ENCODE data around the gene STT3A.
A peak's percentile ranks its signal among the peaks of the same experiment; 100 is the strongest.

The STT3A gene

DNA sequence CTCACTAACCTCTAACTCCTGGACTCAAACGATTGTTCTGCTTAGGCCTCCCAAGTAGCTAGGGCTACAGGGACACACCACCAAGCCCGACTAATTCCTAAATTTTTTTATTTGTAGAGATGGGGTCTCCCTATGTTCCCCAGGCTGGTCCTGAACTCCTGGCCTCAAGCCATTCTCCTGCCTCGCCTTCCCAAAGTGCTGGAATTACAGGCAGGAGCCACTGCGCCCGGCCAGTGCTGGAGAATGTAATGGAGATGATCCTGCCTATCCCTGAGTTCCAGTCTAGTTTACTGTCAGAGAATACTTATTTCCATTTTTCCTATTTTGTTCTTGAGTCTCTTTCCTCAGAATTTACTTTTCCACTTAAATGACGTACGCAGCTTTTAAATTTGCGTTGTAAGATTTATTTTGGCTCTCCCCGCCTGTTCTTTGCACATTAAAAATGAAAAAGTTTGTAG lies 32.1 kb downstream of the STT3A start, which contains the start of gene CHEK1:
Gene CHEK1, plus strand, starts transcription at position 408 of the 458 bp plus-strand sequence. CDS start 1,606 bp downstream, outside the sequence.
- peak within 1 kb of the TSS; percentile 96 for H3K4me3 ChIP-seq
- no peak for DNase-seq (ENCODE audit: low read depth, low spot score)
- peak within 1 kb of the TSS; percentile 92 for H3K27ac ChIP-seq
- H3K9ac ChIP-seq (ENCODE audit: insufficient read length), result peak within 1 kb of the TSS; percentile 88
- peaks cover 45% of the 10 kb centered on the region for H3K36me3 ChIP-seq (ENCODE audit: insufficient read depth, low read length)
- TF ChIP-seq EZH2 (IDR thresholded peaks at IDR 0.05) (no peak), FOXP2 (optimal IDR thresholded peaks at IDR 0.05; ENCODE audit: control extremely low read depth, extremely low read length, insufficient read depth) (no peak), POLR2AphosphoS5 (IDR thresholded peaks at IDR 0.05; ENCODE audit: borderline replicate concordance, low read depth, low read length) (no peak)
- H3K9me3 ChIP-seq (ENCODE audit: low read depth, low read length), result no peaks in the 10 kb centered on the region

- peak overlapping the region; percentile 88 for H3K9ac ChIP-seq (ENCODE audit: insufficient read length)
- H3K4me3 ChIP-seq, result peak overlapping the region; percentile 96
- H3K27ac ChIP-seq, result peak overlapping the region; percentile 92
- no peaks in the 10 kb centered on the region for H3K9me3 ChIP-seq (ENCODE audit: low read depth, low read length)
- TF ChIP-seq FOXP2 (optimal IDR thresholded peaks at IDR 0.05; ENCODE audit: control extremely low read depth, extremely low read length, insufficient read depth) (no peak), POLR2AphosphoS5 (IDR thresholded peaks at IDR 0.05; ENCODE audit: borderline replicate concordance, low read depth, low read length) (no peak), EZH2 (IDR thresholded peaks at IDR 0.05) (no peak)
- H3K36me3 ChIP-seq (ENCODE audit: insufficient read depth, low read length), result peaks cover 45% of the 10 kb centered on the region
- no peak for DNase-seq (ENCODE audit: low read depth, low spot score)
These were observed 32.6 kb downstream of the STT3A start for GRCh38 chr11:125625225-125625629.

- peak; percentile 67 for DNase-seq (ENCODE audit: low read depth, low spot score)
- Histone ChIP-seq H3K27ac (peak overlapping the region; percentile 92), H3K9me3 (ENCODE audit: low read depth, low read length) (no peaks in the 10 kb centered on the region), H3K9ac (ENCODE audit: insufficient read length) (peak overlapping the region; percentile 88), H3K4me3 (peak overlapping the region; percentile 96), H3K36me3 (ENCODE audit: insufficient read depth, low read length) (peaks cover 42% of the 10 kb centered on the region)
- TF ChIP-seq POLR2AphosphoS5 (IDR thresholded peaks at IDR 0.05; ENCODE audit: borderline replicate concordance, low read depth, low read length) (peak; percentile 86), FOXP2 (optimal IDR thresholded peaks at IDR 0.05; ENCODE audit: control extremely low read depth, extremely low read length, insufficient read depth) (no peak), EZH2 (IDR thresholded peaks at IDR 0.05) (no peak)
These were observed 33.1 kb downstream of the STT3A start for GRCh38 chr11:125625630-125626287.

- Histone ChIP-seq H3K4me3 (peak overlapping the region; percentile 96), H3K9ac (ENCODE audit: insufficient read length) (peak overlapping the region; percentile 88), H3K27ac (peak overlapping the region; percentile 92), H3K36me3 (ENCODE audit: insufficient read depth, low read length) (peaks cover 40% of the 10 kb centered on the region), H3K9me3 (ENCODE audit: low read depth, low read length) (no peaks in the 10 kb centered on the region)
- DNase-seq (ENCODE audit: low read depth, low spot score), result peak; percentile 51
- no peak for TF ChIP-seq FOXP2 (optimal IDR thresholded peaks at IDR 0.05; ENCODE audit: control extremely low read depth, extremely low read length, insufficient read depth)
- TF ChIP-seq EZH2 (IDR thresholded peaks at IDR 0.05), result no peak
- no peak for TF ChIP-seq POLR2AphosphoS5 (IDR thresholded peaks at IDR 0.05; ENCODE audit: borderline replicate concordance, low read depth, low read length)
These were observed 33.8 kb downstream of the STT3A start for GRCh38 chr11:125626288-125626950.

DNA sequence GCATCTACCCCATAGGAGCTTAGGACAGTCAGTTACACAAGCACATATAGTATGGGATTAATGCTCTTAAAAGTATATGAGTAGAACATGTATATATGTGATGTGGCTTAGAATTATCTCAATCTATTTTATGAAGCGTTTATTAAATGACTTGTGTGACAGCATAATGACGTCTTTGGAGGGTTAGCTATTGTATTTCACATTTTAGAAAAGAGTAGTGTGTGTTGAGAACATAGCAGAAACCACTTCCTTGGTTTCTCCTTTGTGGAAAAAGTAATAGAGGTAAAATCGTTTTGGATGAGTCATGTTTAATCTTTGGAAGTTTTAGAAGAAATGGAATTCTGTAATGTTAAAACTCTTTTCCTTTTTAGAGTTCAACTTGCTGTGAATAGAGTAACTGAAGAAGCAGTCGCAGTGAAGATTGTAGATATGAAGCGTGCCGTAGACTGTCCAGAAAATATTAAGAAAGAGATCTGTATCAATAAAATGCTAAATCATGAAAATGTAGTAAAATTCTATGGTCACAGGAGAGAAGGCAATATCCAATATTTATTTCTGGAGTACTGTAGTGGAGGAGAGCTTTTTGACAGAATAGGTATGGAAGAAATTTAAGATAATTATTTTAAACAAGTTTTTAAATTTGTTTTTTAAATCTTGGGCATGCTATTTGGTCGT lies 34.7 kb downstream of the STT3A start:
- H3K9ac ChIP-seq (ENCODE audit: insufficient read length), result peak overlapping the region; percentile 88
- H3K27ac ChIP-seq, result no peak overlapping the region
- H3K9me3 ChIP-seq (ENCODE audit: low read depth, low read length), result no peaks in the 10 kb centered on the region
- no peak for DNase-seq (ENCODE audit: low read depth, low spot score)
- H3K36me3 ChIP-seq (ENCODE audit: insufficient read depth, low read length), result peaks cover 43% of the 10 kb centered on the region
- peak overlapping the region; percentile 96 for H3K4me3 ChIP-seq
- TF ChIP-seq FOXP2 (optimal IDR thresholded peaks at IDR 0.05; ENCODE audit: control extremely low read depth, extremely low read length, insufficient read depth), result no peak
- TF ChIP-seq POLR2AphosphoS5 (IDR thresholded peaks at IDR 0.05; ENCODE audit: borderline replicate concordance, low read depth, low read length), result no peak
- no peak for TF ChIP-seq EZH2 (IDR thresholded peaks at IDR 0.05)

- no peak overlapping the region for H3K9ac ChIP-seq (ENCODE audit: insufficient read length)
- no peak overlapping the region for H3K4me3 ChIP-seq
- DNase-seq (ENCODE audit: low read depth, low spot score), result no peak
- TF ChIP-seq FOXP2 (optimal IDR thresholded peaks at IDR 0.05; ENCODE audit: control extremely low read depth, extremely low read length, insufficient read depth) (no peak), EZH2 (IDR thresholded peaks at IDR 0.05) (no peak), POLR2AphosphoS5 (IDR thresholded peaks at IDR 0.05; ENCODE audit: borderline replicate concordance, low read depth, low read length) (no peak)
- peaks cover 90% of the 10 kb centered on the region for H3K36me3 ChIP-seq (ENCODE audit: insufficient read depth, low read length)
- H3K9me3 ChIP-seq (ENCODE audit: low read depth, low read length), result no peaks in the 10 kb centered on the region
- H3K27ac ChIP-seq, result no peak overlapping the region
These were observed 45.2 kb downstream of the STT3A start for GRCh38 chr11:125637840-125638239.

- TF ChIP-seq POLR2AphosphoS5 (IDR thresholded peaks at IDR 0.05; ENCODE audit: borderline replicate concordance, low read depth, low read length) (no peak), EZH2 (IDR thresholded peaks at IDR 0.05) (no peak), FOXP2 (optimal IDR thresholded peaks at IDR 0.05; ENCODE audit: control extremely low read depth, extremely low read length, insufficient read depth) (no peak)
- DNase-seq (ENCODE audit: low read depth, low spot score), result no peak
- Histone ChIP-seq H3K9ac (ENCODE audit: insufficient read length) (no peak overlapping the region), H3K4me3 (no peak overlapping the region), H3K36me3 (ENCODE audit: insufficient read depth, low read length) (peaks cover 85% of the 10 kb centered on the region), H3K27ac (no peak overlapping the region), H3K9me3 (ENCODE audit: low read depth, low read length) (no peaks in the 10 kb centered on the region)
These were observed 45.7 kb downstream of the STT3A start for GRCh38 chr11:125638315-125638714.

GRCh38 chr11:125645871-125646270 lies 53.2 kb downstream of the STT3A start:
- H3K9me3 ChIP-seq (ENCODE audit: low read depth, low read length), result no peaks in the 10 kb centered on the region
- no peak overlapping the region for H3K9ac ChIP-seq (ENCODE audit: insufficient read length)
- peaks cover 85% of the 10 kb centered on the region for H3K36me3 ChIP-seq (ENCODE audit: insufficient read depth, low read length)
- no peak for TF ChIP-seq FOXP2 (optimal IDR thresholded peaks at IDR 0.05; ENCODE audit: control extremely low read depth, extremely low read length, insufficient read depth)
- TF ChIP-seq POLR2AphosphoS5 (IDR thresholded peaks at IDR 0.05; ENCODE audit: borderline replicate concordance, low read depth, low read length), result no peak
- no peak for TF ChIP-seq EZH2 (IDR thresholded peaks at IDR 0.05)
- H3K4me3 ChIP-seq, result no peak overlapping the region
- DNase-seq (ENCODE audit: low read depth, low spot score), result no peak
- no peak overlapping the region for H3K27ac ChIP-seq

All from SK-N-MC (cell line).